KMS-11 (cell line): ENCODE results near the gene SLC24A3.

Experiments used
- H2AFZ ChIP-seq: fragments of 200-600 bp; sonication (generic); 2 replicates; pipeline ENCODE4 v1.6.1; 2016; ENCODE audit warnings: antibody characterized with exemption, mixed run types, low read depth
- H3K27ac ChIP-seq: fragments of 200-600 bp; sonication (generic); 2 replicates; pipeline ENCODE4 v1.6.1; 2016; ENCODE audit warnings: mild to moderate bottlenecking, mixed run types
- H3K27me3 ChIP-seq: fragments of 200-600 bp; sonication (generic); 2 replicates; pipeline ENCODE4 v1.6.1; 2017; ENCODE audit warnings: mild to moderate bottlenecking, low read depth, mixed run types, moderate library complexity; ENCODE audit not compliant: insufficient read depth
- H3K36me3 ChIP-seq: fragments of 200-600 bp; sonication (generic); 2 replicates; pipeline ENCODE4 v1.6.1; 2017; ENCODE audit warnings: mild to moderate bottlenecking, mixed run types; ENCODE audit not compliant: insufficient read depth
- H3K4me1 ChIP-seq: fragments of 200-600 bp; sonication (generic); 2 replicates; pipeline ENCODE4 v1.6.1; 2016; ENCODE audit warnings: mild to moderate bottlenecking, low read depth, mixed run types; ENCODE audit not compliant: poor library complexity, severe bottlenecking
- H3K4me2 ChIP-seq: fragments of 200-600 bp; sonication (generic); 2 replicates; pipeline ENCODE4 v1.7.0; 2016; ENCODE audit warnings: mild to moderate bottlenecking, mixed run types
- H3K4me3 ChIP-seq: fragments of 200-600 bp; sonication (generic); IDR thresholded peaks from 2 replicates; pipeline ENCODE4 v1.6.1; 2017; ENCODE audit warnings: low read depth, low read length, mixed read lengths; ENCODE audit not compliant: insufficient read depth
- H3K79me2 ChIP-seq: fragments of 200-600 bp; sonication (generic); 2 replicates; pipeline ENCODE4 v1.6.1; 2016; ENCODE audit warnings: low read depth, mixed run types; ENCODE audit not compliant: insufficient read depth
- H3K9ac ChIP-seq: fragments of 200-600 bp; sonication (generic); 2 replicates; pipeline ENCODE4 v1.6.1; 2016; ENCODE audit warnings: mild to moderate bottlenecking, mixed run types
- H4K20me1 ChIP-seq: fragments of 200-600 bp; sonication (generic); 2 replicates; pipeline ENCODE4 v1.6.1; 2016; ENCODE audit warnings: mild to moderate bottlenecking, mixed run types; ENCODE audit not compliant: insufficient read depth
- CTCF ChIP-seq: fragments of 200-600 bp; sonication (generic); conservative IDR thresholded peaks from 2 replicates; pipeline ENCODE4 v1.6.1; 2017; ENCODE audit warnings: low read depth, mild to moderate bottlenecking, antibody characterized with exemption, low read length, moderate library complexity, mixed read lengths

The SLC24A3 gene

GRCh38 chr20:19301142-19301541, 88.7 kb downstream of the SLC24A3 start:
- Histone ChIP-seq H3K4me3 (no peak overlapping the region), H3K4me1 (no peaks in the 10 kb centered on the region), H3K79me2 (no peaks in the 10 kb centered on the region), H2AFZ (no peak overlapping the region), H3K36me3 (no peaks in the 10 kb centered on the region), H3K9ac (no peak overlapping the region), H3K27me3 (no peaks in the 10 kb centered on the region), H4K20me1 (no peaks in the 10 kb centered on the region), H3K4me2 (no peak overlapping the region), H3K27ac (no peak overlapping the region)
- TF ChIP-seq CTCF = no peak

GRCh38 chr20:19301843-19302242, 89.4 kb downstream of the SLC24A3 start:
- TF ChIP-seq CTCF = no peak
- Histone ChIP-seq H3K4me2 (no peak overlapping the region), H3K9ac (no peak overlapping the region), H3K4me1 (no peaks in the 10 kb centered on the region), H3K27me3 (no peaks in the 10 kb centered on the region), H3K4me3 (no peak overlapping the region), H3K27ac (no peak overlapping the region), H3K36me3 (no peaks in the 10 kb centered on the region), H3K79me2 (no peaks in the 10 kb centered on the region), H4K20me1 (no peaks in the 10 kb centered on the region), H2AFZ (no peak overlapping the region)

GRCh38 chr20:19302714-19303113, 90.3 kb downstream of the SLC24A3 start:
- H3K36me3 ChIP-seq = no peaks in the 10 kb centered on the region
- H3K4me2 ChIP-seq = no peak overlapping the region
- H4K20me1 ChIP-seq = no peaks in the 10 kb centered on the region
- H3K27me3 ChIP-seq = no peaks in the 10 kb centered on the region
- H3K79me2 ChIP-seq = no peaks in the 10 kb centered on the region
- H3K4me1 ChIP-seq = no peaks in the 10 kb centered on the region
- H3K4me3 ChIP-seq = no peak overlapping the region
- H2AFZ ChIP-seq = no peak overlapping the region
- TF ChIP-seq CTCF = no peak
- no peak overlapping the region for H3K9ac ChIP-seq
- no peak overlapping the region for H3K27ac ChIP-seq

GRCh38 chr20:19304389-19304788, 91.9 kb downstream of the SLC24A3 start:
- Histone ChIP-seq H3K27me3 (no peaks in the 10 kb centered on the region), H4K20me1 (no peaks in the 10 kb centered on the region), H2AFZ (no peak overlapping the region), H3K4me2 (no peak overlapping the region), H3K4me1 (no peaks in the 10 kb centered on the region), H3K9ac (no peak overlapping the region), H3K27ac (no peak overlapping the region), H3K79me2 (no peaks in the 10 kb centered on the region), H3K4me3 (no peak overlapping the region), H3K36me3 (no peaks in the 10 kb centered on the region)
- no peak for TF ChIP-seq CTCF

GRCh38 chr20:19304886-19305415, 92.5 kb downstream of the SLC24A3 start:
- Histone ChIP-seq H3K4me2 (no peak overlapping the region), H3K27me3 (no peaks in the 10 kb centered on the region), H3K9ac (no peak overlapping the region), H3K27ac (no peak overlapping the region), H3K36me3 (no peaks in the 10 kb centered on the region), H2AFZ (no peak overlapping the region), H4K20me1 (no peaks in the 10 kb centered on the region), H3K4me1 (no peaks in the 10 kb centered on the region), H3K79me2 (no peaks in the 10 kb centered on the region), H3K4me3 (no peak overlapping the region)
- no peak for TF ChIP-seq CTCF
